Fibroblast of the aortic adventitia (primary cell): Measurements from ENCODE around the gene BTLA. TPM values are rescaled to one million over a fixed set of nuclear protein-coding genes. Genes with fewer than 3 reads are reported as not detected.
"Not testable (repeated sequence)": the region's sequence is repeated elsewhere in the genome, so short reads cannot be mapped to it uniquely, and the experiment has no call there.

Source experiments
- DNase-seq: peaks from one replicate; pipeline ENCODE4 v3.0.0-alpha.2; 2010; ENCODE audit warnings: low read depth
- H3K4me3 ChIP-seq: 2 replicates; pipeline ENCODE4 v1.5.1; 2011; ENCODE audit warnings: low read depth, mild to moderate bottlenecking, control low read depth, low read length, moderate library complexity
- total RNA-seq: library from RNA; depleted of rRNA; stranded (reverse); fragments of >200 nt; gene quantifications from 2 replicates; pipeline ENCODE4 v1.2.3, GENCODE V29; 2012; ENCODE audit warnings: low replicate concordance
- TF ChIP-seq, protein P1 (sequence below): IDR thresholded peaks from 2 replicates; pipeline ENCODE4 v1.5.1; 2011; ENCODE audit warnings: mild to moderate bottlenecking, low read length, control low read depth, inconsistent platforms; ENCODE audit not compliant: insufficient read depth

BTLA gene
- total RNA-seq, 1 donor: not detected

DNA sequence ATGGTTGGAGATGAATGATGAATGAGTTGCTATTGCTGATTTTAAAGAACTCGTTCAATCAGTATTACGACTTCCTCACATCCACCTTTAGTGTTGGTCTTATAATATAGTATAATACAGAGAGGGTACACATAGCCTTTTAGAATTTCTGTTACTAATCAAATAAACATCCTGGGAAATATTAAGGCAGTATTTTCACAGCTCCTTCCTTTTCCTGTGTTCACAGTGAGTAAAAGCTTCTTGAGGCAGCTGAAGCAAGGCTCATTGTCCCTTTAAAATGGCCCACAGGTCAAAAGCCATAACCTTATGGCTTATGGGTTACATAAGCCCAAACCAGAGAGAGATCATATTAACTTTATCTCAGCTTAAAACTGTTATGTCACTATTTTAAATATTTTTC lies 1.3 kb upstream of the BTLA start:
- TF ChIP-seq, protein P1, sequence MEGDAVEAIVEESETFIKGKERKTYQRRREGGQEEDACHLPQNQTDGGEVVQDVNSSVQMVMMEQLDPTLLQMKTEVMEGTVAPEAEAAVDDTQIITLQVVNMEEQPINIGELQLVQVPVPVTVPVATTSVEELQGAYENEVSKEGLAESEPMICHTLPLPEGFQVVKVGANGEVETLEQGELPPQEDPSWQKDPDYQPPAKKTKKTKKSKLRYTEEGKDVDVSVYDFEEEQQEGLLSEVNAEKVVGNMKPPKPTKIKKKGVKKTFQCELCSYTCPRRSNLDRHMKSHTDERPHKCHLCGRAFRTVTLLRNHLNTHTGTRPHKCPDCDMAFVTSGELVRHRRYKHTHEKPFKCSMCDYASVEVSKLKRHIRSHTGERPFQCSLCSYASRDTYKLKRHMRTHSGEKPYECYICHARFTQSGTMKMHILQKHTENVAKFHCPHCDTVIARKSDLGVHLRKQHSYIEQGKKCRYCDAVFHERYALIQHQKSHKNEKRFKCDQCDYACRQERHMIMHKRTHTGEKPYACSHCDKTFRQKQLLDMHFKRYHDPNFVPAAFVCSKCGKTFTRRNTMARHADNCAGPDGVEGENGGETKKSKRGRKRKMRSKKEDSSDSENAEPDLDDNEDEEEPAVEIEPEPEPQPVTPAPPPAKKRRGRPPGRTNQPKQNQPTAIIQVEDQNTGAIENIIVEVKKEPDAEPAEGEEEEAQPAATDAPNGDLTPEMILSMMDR: no peak
- no peak for DNase-seq

DNA sequence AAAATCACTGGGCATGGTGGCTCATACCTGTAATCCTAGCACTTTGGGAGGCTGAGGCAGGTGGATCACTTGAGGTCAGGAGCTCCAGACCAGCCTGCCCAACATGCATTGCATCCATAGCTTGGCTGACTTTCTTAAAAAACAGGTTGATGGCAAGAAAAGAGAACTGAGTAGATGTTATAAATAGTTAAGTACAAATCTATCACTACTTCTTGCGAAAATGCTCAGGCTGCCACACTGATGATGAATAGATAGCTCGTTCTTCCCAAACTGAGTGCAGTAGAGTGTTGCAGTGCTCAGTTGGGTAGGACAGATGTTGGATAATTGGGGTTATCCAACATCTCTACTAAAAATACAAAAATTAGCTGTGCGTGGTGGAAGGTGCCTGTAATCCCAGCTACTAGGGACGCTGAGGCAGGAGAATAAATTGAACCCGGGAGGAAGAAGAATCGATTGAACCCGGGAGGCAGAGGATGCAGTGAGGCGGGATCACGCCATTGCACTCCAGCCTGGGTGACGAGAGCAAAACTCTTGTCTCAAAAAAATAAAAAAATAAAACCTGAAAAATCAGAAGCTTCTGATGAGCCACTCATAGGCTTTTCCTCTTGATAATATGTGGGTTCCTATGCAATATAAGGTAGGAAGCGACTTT lies 1.2 kb downstream of the BTLA start:
- no peak for DNase-seq
- H3K4me3 ChIP-seq: no peak overlapping the region
- TF ChIP-seq, protein P1: no peak

More for the DNA sequence above, 1.3 kb upstream of the BTLA start:
- H3K4me3 ChIP-seq: no peak overlapping the region

DNA sequence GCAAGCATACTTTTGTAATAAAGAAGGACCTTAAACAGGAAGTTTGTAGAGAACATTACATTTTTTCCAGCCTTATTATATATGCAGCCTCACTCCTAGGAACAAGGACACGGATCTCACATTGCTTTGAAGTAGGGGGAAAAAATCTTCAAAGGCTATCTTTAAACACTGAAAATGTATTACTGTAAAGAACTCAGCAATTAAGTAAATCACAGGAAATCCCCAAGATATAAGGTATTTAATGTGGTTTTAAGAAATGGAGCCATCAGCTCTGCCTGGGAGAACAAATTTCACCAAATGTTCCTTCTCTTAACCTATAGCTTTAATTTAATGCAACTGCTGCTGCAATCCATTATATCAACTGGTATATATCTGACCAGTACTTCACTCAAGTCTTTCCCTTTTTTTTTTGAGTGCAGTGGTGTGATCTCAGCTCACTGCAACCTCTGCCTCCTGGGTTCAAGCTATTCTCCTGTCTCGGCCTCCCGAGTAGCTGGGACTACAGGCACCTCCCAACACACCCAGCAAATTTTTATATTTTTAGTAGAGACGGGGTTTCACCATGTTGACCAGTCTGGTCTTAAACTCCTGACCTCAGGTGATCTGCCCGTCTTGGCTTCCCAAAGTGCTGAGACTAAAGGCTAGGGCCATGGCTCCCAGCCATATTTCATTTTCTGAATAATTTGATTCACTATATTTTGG lies 2.8 kb downstream of the BTLA start:
- no peak for DNase-seq
- no peak overlapping the region for H3K4me3 ChIP-seq
- TF ChIP-seq, protein P1: no peak

DNA sequence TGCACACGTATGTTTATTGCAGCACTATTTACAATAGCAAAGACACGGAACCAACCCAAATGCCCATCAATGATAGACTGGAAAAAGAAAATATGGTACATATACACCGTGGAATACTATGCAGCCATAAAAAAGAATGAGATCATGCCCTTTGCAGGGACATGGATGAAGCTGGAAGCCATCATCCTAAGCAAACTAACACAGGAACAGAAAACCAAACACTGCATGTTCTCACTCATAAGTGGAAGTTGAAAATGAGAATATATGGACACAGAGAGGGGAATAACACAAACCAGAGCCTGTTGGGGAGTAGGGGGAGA lies 4.9 kb downstream of the BTLA start:
- DNase-seq, H3K4me3 ChIP-seq: not testable (repeated sequence)

DNA sequence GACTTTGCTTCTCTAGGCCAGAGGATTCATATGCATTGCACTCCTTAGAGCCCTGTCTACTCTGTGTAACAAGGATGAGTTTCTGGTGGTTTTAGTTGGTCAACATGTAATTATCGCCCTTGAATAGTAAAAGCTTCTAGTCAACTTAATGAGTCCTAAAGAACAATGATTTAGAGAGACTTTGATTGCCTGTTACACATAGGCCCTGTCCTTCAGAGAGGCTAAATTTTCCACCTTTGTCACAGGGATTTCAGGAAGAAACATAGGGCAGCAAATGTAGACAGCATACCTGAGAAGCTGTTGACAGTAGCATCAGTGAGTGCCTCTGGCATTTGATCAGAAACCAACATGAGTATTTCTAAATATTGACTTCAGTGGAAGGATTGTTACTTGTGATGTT lies 7.1 kb downstream of the BTLA start:
- no peak for DNase-seq
- TF ChIP-seq, protein P1: no peak
- H3K4me3 ChIP-seq: no peak overlapping the region

DNA sequence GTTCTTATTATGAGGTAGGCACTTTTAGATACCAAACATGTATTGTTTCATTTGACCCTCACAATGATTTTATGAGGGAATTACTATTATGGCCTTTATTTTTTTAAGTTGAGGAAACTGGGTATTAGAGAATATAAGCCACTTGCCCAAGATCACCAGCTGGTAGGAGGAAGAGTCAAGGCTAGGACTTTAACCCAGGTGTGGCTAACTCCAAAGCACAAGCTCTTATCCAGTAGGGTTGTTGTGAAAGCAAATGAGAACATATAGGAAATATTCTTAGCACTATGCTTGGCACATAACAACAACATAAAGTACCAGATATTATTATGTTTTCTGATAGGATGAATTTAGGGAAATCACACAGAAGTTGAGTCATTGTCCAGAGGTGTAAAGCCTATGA lies 7.9 kb downstream of the BTLA start:
- TF ChIP-seq, protein P1: no peak
- DNase-seq: no peak
- H3K4me3 ChIP-seq: no peak overlapping the region

DNA sequence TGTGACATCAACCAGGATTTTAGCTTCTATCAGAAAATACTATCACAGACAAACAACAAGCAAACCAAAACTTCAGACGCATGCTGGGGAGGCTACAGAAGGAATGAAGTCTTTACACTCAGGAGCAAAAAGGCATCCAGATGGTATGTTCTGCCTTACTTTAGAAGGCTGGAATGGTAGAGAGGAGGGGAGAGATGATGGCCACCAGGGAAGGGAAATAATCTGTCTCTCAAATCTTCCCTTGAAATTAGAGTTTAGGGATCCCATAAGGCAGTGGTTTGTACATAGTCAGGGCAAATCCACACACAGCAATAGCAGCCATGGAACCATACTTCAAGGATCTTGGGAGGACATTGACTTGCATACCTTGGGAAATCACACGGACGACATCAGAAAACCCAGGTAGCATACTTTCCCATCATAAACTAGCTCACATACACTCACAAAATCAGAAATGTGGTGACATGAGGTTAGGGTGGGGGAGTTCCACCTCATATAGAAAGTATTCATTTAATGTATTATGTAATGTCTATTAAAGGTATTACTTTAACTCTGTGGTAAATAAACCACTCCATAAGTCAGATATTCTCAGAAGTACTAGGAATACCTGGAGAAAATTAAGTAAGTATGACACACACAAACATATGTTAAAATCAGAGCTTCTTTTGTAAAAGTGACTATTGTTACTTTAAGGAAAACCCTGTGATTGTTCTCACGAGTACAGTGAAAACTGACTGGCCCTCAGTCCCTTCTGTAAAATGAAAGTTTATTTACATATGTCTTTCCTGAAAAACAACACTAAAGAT lies 9.4 kb downstream of the BTLA start:
- DNase-seq: no peak
- TF ChIP-seq, protein P1: no peak
- no peak overlapping the region for H3K4me3 ChIP-seq
